ENCODE measurements around the gene GALNT6. TPM values are rescaled to one million over a fixed set of nuclear protein-coding genes. Genes with fewer than 3 reads are reported as not detected.

The GALNT6 gene
- total RNA-seq, 1 donor from 2014 or later: 67.2 TPM

DNA sequence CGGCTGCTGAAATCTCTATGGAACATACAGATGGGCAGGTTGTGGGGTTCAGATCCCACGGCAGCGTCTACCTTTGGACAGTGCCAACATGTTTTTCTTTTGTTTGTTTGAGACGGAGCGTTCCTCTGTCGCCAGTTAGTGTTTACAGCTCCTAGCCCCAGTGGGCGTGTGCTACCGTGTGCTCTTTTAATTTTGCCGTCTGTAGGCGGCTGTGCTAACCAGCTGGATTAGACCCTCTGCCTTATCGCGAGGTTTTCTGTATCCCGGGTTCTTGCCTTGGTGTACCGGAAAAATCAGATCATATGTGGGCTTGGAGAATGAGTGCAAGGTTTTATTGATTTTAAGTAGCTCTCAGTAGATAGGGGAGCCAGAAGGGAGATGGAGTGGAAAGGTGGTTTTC lies 9.8 kb upstream of the GALNT6 start:
- Histone ChIP-seq H3K9me3 (no peaks in the 10 kb centered on the region), H3K27me3 (no peaks in the 10 kb centered on the region), H3K4me3 (no peak overlapping the region), H3K4me1 (no peaks in the 10 kb centered on the region), H3K27ac (no peak overlapping the region), H3K36me3 (no peaks in the 10 kb centered on the region)
- intact Hi-C loops (cut with DNase I): no loop called here
- no peak for DNase-seq (ENCODE audit: low spot score in 2 of 2)
- TF ChIP-seq, protein P1, sequence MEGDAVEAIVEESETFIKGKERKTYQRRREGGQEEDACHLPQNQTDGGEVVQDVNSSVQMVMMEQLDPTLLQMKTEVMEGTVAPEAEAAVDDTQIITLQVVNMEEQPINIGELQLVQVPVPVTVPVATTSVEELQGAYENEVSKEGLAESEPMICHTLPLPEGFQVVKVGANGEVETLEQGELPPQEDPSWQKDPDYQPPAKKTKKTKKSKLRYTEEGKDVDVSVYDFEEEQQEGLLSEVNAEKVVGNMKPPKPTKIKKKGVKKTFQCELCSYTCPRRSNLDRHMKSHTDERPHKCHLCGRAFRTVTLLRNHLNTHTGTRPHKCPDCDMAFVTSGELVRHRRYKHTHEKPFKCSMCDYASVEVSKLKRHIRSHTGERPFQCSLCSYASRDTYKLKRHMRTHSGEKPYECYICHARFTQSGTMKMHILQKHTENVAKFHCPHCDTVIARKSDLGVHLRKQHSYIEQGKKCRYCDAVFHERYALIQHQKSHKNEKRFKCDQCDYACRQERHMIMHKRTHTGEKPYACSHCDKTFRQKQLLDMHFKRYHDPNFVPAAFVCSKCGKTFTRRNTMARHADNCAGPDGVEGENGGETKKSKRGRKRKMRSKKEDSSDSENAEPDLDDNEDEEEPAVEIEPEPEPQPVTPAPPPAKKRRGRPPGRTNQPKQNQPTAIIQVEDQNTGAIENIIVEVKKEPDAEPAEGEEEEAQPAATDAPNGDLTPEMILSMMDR (IDR thresholded peaks at IDR 0.05): no peak

- H3K27me3 ChIP-seq: no peaks in the 10 kb centered on the region
- H3K27ac ChIP-seq: no peak overlapping the region
- TF ChIP-seq, protein P1 (IDR thresholded peaks at IDR 0.05): no peak
- H3K4me3 ChIP-seq: no peak overlapping the region
- H3K36me3 ChIP-seq: no peaks in the 10 kb centered on the region
- H3K9me3 ChIP-seq: no peaks in the 10 kb centered on the region
- no peaks in the 10 kb centered on the region for H3K4me1 ChIP-seq
- intact Hi-C loops (cut with DNase I): no loop called here
- no peak for DNase-seq (ENCODE audit: low spot score in 2 of 2)
Observed at GRCh38 chr12:51399891-51400290, 8.7 kb upstream of the GALNT6 start.

- TF ChIP-seq, protein P1 (IDR thresholded peaks at IDR 0.05): no peak
- H3K27me3 ChIP-seq: no peaks in the 10 kb centered on the region
- H3K9me3 ChIP-seq: no peaks in the 10 kb centered on the region
- no peak overlapping the region for H3K27ac ChIP-seq
- intact Hi-C loops (cut with DNase I): no loop called here
- H3K4me1 ChIP-seq: no peaks in the 10 kb centered on the region
- DNase-seq (ENCODE audit: low spot score in 2 of 2): no peak
- H3K36me3 ChIP-seq: no peaks in the 10 kb centered on the region
- H3K4me3 ChIP-seq: no peak overlapping the region
Observed at GRCh38 chr12:51397670-51398069, 6.5 kb upstream of the GALNT6 start.

GRCh38 chr12:51395283-51396230 lies 4.4 kb upstream of the GALNT6 start:
- Histone ChIP-seq H3K27me3 (no peaks in the 10 kb centered on the region), H3K4me3 (no peak overlapping the region), H3K27ac (no peak overlapping the region), H3K36me3 (no peaks in the 10 kb centered on the region), H3K4me1 (peaks cover 0 to 7% of the 10 kb centered on the region in 2 donors), H3K9me3 (no peaks in the 10 kb centered on the region)
- intact Hi-C loops (cut with DNase I): no loop called here
- TF ChIP-seq, protein P1 (IDR thresholded peaks at IDR 0.05): no peak
- DNase-seq (ENCODE audit: low spot score in 2 of 2): no peak

DNA sequence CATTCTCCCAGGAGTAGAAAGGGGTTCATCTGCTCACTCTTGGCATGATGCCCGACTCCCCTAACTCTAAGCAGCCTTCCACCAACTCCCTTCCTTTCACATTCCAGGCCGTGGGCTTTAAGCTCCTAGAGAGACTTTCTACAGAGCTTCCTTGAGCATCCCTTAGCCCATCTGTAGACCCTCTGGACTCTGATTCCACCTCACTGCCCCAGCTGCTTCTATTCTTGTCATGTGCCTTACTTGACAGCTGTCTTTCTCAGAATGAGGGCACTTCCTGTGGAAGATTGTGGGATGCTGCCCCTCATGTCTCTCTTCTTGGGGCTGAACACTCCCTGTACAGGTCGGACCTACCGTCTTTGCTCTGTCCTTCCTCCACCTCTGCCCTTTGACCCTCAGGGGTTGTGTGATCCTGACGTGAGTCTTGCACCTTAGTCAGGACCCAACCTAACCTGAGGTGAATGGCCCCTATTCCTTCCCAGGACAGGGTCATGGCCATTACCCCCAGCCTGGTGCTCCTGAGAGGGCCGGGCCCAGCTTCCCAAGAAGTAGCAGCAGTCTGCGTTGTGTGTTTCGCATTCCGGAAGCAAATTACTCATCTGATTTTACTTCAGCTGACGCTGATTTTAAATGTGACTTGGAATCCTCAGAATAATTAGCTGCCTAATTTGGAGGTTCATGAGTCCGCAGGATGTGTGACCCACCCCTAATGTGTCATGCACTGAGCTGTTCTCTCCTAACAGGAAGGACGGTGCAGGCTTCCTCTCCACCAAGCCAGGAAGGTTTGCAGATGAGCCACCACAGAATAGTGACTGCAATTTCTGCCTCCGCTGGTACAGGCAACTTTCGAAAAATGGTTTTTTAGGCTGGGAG lies 2.7 kb upstream of the GALNT6 start:
- TF ChIP-seq, protein P1 (IDR thresholded peaks at IDR 0.05): no peak
- intact Hi-C loops (cut with DNase I): no loop called here
- Histone ChIP-seq H3K9me3 (no peaks in the 10 kb centered on the region), H3K27me3 (no peaks in the 10 kb centered on the region), H3K36me3 (no peaks in the 10 kb centered on the region), H3K27ac (no peak overlapping the region), H3K4me3 (no peak overlapping the region), H3K4me1 (peaks cover 0 to 7% of the 10 kb centered on the region in 2 donors)
- peak; percentile 40 to 69 for DNase-seq (ENCODE audit: low spot score in 2 of 2)

Data from ascending aorta (tissue), 2 donors.